ENCODE measurements around the gene HS1BP3. TPM values are rescaled to one million over a fixed set of nuclear protein-coding genes. Genes with fewer than 3 reads are reported as not detected.

Gene HS1BP3
- total and polyA plus RNA-seq, 8 donors, result 12.5 to 39.7 (median 13.4) TPM

DNA sequence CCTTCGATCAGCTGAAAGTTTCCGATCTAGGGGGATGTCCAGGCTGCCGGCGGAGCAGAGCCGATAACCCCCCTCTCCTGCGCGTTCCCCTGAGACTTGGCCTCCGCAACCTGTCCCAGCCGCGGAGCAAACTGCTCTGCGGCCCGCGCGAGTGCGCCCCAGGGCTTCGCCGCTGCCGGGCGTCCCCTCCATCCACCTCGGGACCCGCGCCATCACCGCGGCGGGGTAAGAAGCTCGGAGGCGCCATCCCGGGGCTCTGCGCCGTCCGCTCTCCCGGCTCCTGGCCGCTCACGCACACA is 15.1 kb upstream of the HS1BP3 start:
- H3K4me1 ChIP-seq, result peaks cover 6 to 44% of the 10 kb centered on the region in 2 donors

DNA sequence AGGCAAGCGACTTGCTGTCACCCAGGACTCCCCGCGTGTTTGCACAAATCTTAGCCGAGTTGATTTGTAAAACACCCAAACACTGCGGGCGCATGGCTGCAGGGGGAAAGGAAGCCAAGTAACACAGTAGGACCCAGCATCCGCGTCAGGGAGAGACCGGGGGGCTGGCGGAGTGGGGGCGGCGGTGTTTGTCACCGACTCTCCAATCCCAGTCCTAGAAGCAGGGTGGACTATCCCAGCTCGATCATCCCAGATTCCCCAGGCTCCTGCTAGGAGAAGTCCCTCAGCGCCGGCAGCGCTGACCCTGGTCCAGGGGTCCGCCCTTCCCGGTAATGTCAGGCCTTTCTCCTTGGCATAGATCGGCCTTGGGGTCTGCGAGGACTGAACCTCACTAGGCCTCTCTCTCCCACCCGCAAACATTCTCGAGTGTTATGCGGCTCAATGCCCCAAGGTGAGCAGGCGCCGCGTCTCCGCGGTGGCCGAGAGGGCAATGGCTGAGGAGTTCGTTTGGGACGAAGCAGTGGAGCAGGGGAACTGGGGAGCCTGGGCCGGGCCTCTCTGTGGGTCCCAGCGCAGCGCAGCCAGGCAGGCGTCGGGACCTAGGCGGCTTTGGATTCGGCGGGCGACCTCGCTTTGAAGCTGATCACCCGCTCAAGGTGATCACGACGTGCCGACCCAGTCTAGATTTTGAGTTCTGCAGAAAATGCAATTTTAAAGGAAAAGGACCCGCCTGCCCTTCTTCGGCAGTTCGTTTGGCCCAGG is 14.5 kb upstream of the HS1BP3 start:
- Histone ChIP-seq H3K4me1 (peaks cover 6 to 38% of the 10 kb centered on the region in 2 donors), H3K9me3 (no peaks in the 10 kb centered on the region), H3K36me3 (no peaks in the 10 kb centered on the region), H3K4me3 (no peak overlapping the region), H3K27ac (no peak overlapping the region), H3K27me3 (peaks cover 74 to 98% of the 10 kb centered on the region in 2 donors)
- ATAC-seq (no peak), DNase-seq (peak in 1 of 4 donors; percentile 56)
- intact Hi-C loops (cut with DNase I), result loop anchor here in 1 of 2 donors (10.0 kb wide), 1 partner anchor 459 kb away; the partner anchor contains the start of gene TDRD15
- TF ChIP-seq, protein P1, sequence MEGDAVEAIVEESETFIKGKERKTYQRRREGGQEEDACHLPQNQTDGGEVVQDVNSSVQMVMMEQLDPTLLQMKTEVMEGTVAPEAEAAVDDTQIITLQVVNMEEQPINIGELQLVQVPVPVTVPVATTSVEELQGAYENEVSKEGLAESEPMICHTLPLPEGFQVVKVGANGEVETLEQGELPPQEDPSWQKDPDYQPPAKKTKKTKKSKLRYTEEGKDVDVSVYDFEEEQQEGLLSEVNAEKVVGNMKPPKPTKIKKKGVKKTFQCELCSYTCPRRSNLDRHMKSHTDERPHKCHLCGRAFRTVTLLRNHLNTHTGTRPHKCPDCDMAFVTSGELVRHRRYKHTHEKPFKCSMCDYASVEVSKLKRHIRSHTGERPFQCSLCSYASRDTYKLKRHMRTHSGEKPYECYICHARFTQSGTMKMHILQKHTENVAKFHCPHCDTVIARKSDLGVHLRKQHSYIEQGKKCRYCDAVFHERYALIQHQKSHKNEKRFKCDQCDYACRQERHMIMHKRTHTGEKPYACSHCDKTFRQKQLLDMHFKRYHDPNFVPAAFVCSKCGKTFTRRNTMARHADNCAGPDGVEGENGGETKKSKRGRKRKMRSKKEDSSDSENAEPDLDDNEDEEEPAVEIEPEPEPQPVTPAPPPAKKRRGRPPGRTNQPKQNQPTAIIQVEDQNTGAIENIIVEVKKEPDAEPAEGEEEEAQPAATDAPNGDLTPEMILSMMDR (IDR thresholded peaks at IDR 0.05), result no peak

More for the DNA sequence above, 15.1 kb upstream of the HS1BP3 start:
- Histone ChIP-seq H3K36me3 (no peaks in the 10 kb centered on the region), H3K4me3 (peak overlapping the region in 1 of 2 donors; percentile 34), H3K27me3 (peaks cover 79 to 98% of the 10 kb centered on the region in 2 donors), H3K27ac (no peak overlapping the region), H3K9me3 (no peaks in the 10 kb centered on the region)
- TF ChIP-seq, protein P1 (IDR thresholded peaks at IDR 0.05), result no peak
- DNase-seq (no peak), ATAC-seq (no peak)
- intact Hi-C loops (cut with DNase I), result loop anchor here in 1 of 2 donors (10.0 kb wide), 1 partner anchor 459 kb away; the partner anchor contains the start of gene TDRD15

DNA sequence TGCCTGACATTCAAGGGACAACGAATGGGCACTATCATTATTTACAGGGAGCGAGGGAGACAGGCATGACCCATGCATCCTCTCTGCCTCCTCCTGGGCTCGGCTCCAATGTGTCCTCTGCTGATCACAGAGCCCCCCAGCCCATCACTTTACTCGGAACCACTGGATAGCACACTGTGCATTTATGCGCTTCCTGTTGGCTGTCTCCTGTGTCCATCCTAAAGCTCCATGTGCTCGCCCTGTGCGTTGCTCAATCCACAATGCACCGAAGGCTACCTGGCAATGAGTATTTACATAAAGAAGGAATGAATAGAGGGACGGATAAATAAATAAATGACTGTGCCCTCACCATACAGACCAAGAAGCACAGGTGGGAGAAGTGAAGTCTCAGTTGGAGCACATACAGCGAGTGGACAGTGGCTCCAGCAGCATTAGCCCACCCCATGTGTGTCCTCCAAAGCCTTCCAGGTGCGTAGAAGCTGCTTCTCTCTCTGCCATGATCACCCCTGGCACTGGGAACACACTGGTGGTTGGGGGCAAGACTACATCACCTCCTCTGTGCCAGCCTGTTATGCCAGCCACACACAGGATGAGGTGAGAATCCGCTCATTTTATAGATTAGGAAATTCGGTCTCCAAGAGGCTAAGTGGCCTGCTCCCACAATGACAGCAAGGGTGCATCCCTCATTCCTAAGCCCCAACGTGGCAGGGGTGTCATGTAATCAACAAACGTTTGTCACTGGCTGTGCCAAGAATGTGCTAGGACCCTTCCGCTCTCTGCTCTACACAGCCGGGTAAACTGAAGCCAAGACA is 13.7 kb upstream of the HS1BP3 start:
- ATAC-seq (no peak), DNase-seq (peak in 1 of 4 donors; percentile 19)
- H3K4me3 ChIP-seq, result no peak overlapping the region
- H3K27me3 ChIP-seq, result peaks cover 70 to 98% of the 10 kb centered on the region in 2 donors
- TF ChIP-seq, protein P1 (IDR thresholded peaks at IDR 0.05), result no peak
- H3K36me3 ChIP-seq, result no peaks in the 10 kb centered on the region
- H3K4me1 ChIP-seq, result peaks cover 6 to 31% of the 10 kb centered on the region in 2 donors
- H3K27ac ChIP-seq, result no peak overlapping the region
- H3K9me3 ChIP-seq, result no peaks in the 10 kb centered on the region
- intact Hi-C loops (cut with DNase I), result loop anchor here in 1 of 2 donors (10.0 kb wide), 1 partner anchor 460 kb away; the partner anchor contains the start of gene TDRD15

DNA sequence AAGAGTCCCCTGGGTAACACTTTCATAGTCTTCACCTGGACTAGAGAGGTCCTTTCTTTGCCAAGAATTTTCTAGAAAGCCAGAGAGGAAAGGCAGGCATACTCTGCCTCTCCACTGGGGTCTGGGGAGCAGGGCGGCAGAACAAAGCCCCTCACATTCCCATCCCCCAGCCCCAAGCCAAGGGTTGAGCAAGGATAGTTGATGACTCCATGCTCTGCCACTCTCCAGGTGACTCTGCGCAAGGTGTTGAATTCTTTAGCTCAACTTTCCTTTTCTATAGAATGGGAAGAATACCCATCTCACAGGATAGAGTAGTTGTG is 13.1 kb upstream of the HS1BP3 start:
- Histone ChIP-seq H3K4me1 (peaks cover 6 to 26% of the 10 kb centered on the region in 2 donors), H3K27ac (no peak overlapping the region), H3K36me3 (no peaks in the 10 kb centered on the region), H3K9me3 (no peaks in the 10 kb centered on the region), H3K4me3 (no peak overlapping the region), H3K27me3 (peaks cover 68 to 98% of the 10 kb centered on the region in 2 donors)
- TF ChIP-seq, protein P1 (IDR thresholded peaks at IDR 0.05), result no peak
- intact Hi-C loops (cut with DNase I), result loop anchor here in 1 of 2 donors (10.0 kb wide), 1 partner anchor 461 kb away; the partner anchor contains the start of gene TDRD15
- no peak for DNase-seq
- ATAC-seq, result no peak

Measured in left lung (tissue), 10 donors.